Hippocampal formation (tissue), 2 donors: Measurements from ENCODE around the gene YIPF3.
"Not testable (repeated sequence)": the region's sequence is repeated elsewhere in the genome, so short reads cannot be mapped to it uniquely, and the experiment has no call there.

Experiments used
- DNase-seq, 2 donors: peaks; one replicate each; lab custom pipeline; 2025; lab: John Stamatoyannopoulos, UW

Gene YIPF3

GRCh38 chr6:43516697-43517504, at the start of gene YIPF3, which contains the start of gene POLR1C:
TSS of gene YIPF3 (minus strand) at chr6:43516926. CDS start at chr6:43516807, 119 bp downstream.
TSS of gene POLR1C (plus strand) at chr6:43517089. CDS start at chr6:43517110, 21 bp downstream.
- DNase-seq = peak; percentile 95 to 97

- DNase-seq = no peak
These were observed 42.6 kb upstream of the YIPF3 start for GRCh38 chr6:43559328-43559727.

- not testable (repeated sequence) for DNase-seq
These were observed 40.9 kb upstream of the YIPF3 start for GRCh38 chr6:43557620-43558019.

GRCh38 chr6:43547222-43547621, 30.5 kb upstream of the YIPF3 start:
- no peak for DNase-seq

- no peak for DNase-seq
These were observed 27.7 kb upstream of the YIPF3 start for GRCh38 chr6:43544461-43544860.

GRCh38 chr6:43541774-43542471, 25.2 kb upstream of the YIPF3 start:
- DNase-seq = no peak

- no peak for DNase-seq
These were observed 23.8 kb upstream of the YIPF3 start for GRCh38 chr6:43540507-43540906.

- DNase-seq = not testable (repeated sequence)
These were observed 22.7 kb upstream of the YIPF3 start for GRCh38 chr6:43539409-43539808.

- DNase-seq = not testable (repeated sequence)
These were observed 22.3 kb upstream of the YIPF3 start for GRCh38 chr6:43538986-43539385.

- DNase-seq = no peak
These were observed 15.5 kb upstream of the YIPF3 start for GRCh38 chr6:43532201-43532600.

GRCh38 chr6:43524483-43524961, 7.8 kb upstream of the YIPF3 start:
- no peak for DNase-seq

GRCh38 chr6:43523284-43523683, 6.6 kb upstream of the YIPF3 start:
- no peak for DNase-seq

- DNase-seq = no peak
These were observed 6.0 kb upstream of the YIPF3 start for GRCh38 chr6:43522547-43523261.

GRCh38 chr6:43521836-43522235, 5.1 kb upstream of the YIPF3 start:
- no peak for DNase-seq

- DNase-seq = no peak
These were observed 3.4 kb upstream of the YIPF3 start for GRCh38 chr6:43520097-43520496.

GRCh38 chr6:43517505-43518357, 1.0 kb upstream of the YIPF3 start:
- DNase-seq = no peak

GRCh38 chr6:43516367-43516696, 394 bp downstream of the YIPF3 start:
- DNase-seq = no peak

GRCh38 chr6:43515808-43516207, 918 bp downstream of the YIPF3 start:
- no peak for DNase-seq

- no peak for DNase-seq
These were observed 4.8 kb downstream of the YIPF3 start for GRCh38 chr6:43511824-43512415.

- DNase-seq = no peak
These were observed 5.9 kb downstream of the YIPF3 start for GRCh38 chr6:43510827-43511163.
